CMK (cell line): ENCODE data around the gene AGA.

ENCODE experiments used
- DNase-seq: peaks from one replicate; pipeline ENCODE4 v3.0.0-alpha.2; 2010; ENCODE audit warnings: low read depth

Gene AGA

GRCh38 chr4:177386278-177386815 is 55.9 kb downstream of the AGA start:
- DNase-seq = no peak

- no peak for DNase-seq
Measured at GRCh38 chr4:177385576-177386277, 56.5 kb downstream of the AGA start.

- DNase-seq = no peak
Measured at GRCh38 chr4:177384856-177385397, 57.3 kb downstream of the AGA start.

GRCh38 chr4:177381762-177382310 is 60.4 kb downstream of the AGA start:
- DNase-seq = no peak
